ENCODE results near the gene ACMSD.
A peak's percentile ranks its signal among the peaks of the same experiment; 100 is the strongest.

ACMSD gene

GRCh38 chr2:134917360-134917865 lies 79.0 kb downstream of the ACMSD start:
- Histone ChIP-seq H2AFZ (ENCODE audit: low read length) (peak overlapping the region; percentile 73), H3K36me3 (replicated peaks; ENCODE audit: insufficient read depth, low read length) (no peaks in the 10 kb centered on the region), H3K27me3 (replicated peaks; ENCODE audit: insufficient read depth, low read length) (no peaks in the 10 kb centered on the region), H3K4me1 (ENCODE audit: low read length) (peaks cover 16% of the 10 kb centered on the region), H4K20me1 (ENCODE audit: insufficient read depth, low read length) (peaks cover 16% of the 10 kb centered on the region), H3K4me3 (ENCODE audit: low read length) (peak overlapping the region; percentile 76), H3K4me2 (ENCODE audit: low read depth, low read length) (peak overlapping the region; percentile 59), H3F3A (ENCODE audit: insufficient read depth, low read length) (peaks cover 21% of the 10 kb centered on the region), H3K79me2 (ENCODE audit: low read length) (peaks cover 46% of the 10 kb centered on the region), H3K27ac (ENCODE audit: low read length) (peak overlapping the region; percentile 82), H3K9me2 (replicated peaks; ENCODE audit: insufficient read depth, low read length) (no peaks in the 10 kb centered on the region), H3K9ac (ENCODE audit: low read length) (peak overlapping the region; percentile 68), H3K9me3 (replicated peaks; ENCODE audit: insufficient read depth, low read length) (no peaks in the 10 kb centered on the region)
- TF ChIP-seq, protein P1, sequence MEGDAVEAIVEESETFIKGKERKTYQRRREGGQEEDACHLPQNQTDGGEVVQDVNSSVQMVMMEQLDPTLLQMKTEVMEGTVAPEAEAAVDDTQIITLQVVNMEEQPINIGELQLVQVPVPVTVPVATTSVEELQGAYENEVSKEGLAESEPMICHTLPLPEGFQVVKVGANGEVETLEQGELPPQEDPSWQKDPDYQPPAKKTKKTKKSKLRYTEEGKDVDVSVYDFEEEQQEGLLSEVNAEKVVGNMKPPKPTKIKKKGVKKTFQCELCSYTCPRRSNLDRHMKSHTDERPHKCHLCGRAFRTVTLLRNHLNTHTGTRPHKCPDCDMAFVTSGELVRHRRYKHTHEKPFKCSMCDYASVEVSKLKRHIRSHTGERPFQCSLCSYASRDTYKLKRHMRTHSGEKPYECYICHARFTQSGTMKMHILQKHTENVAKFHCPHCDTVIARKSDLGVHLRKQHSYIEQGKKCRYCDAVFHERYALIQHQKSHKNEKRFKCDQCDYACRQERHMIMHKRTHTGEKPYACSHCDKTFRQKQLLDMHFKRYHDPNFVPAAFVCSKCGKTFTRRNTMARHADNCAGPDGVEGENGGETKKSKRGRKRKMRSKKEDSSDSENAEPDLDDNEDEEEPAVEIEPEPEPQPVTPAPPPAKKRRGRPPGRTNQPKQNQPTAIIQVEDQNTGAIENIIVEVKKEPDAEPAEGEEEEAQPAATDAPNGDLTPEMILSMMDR (IDR thresholded peaks at IDR 0.05; ENCODE audit: low read length), result no peak
- TF ChIP-seq EZH2 (optimal IDR thresholded peaks at IDR 0.05; ENCODE audit: low read depth, low read length), result no peak
- TF ChIP-seq EZH2phosphoT487 (IDR thresholded peaks at IDR 0.05; ENCODE audit: low read length), result no peak
- no peak for DNase-seq

DNA sequence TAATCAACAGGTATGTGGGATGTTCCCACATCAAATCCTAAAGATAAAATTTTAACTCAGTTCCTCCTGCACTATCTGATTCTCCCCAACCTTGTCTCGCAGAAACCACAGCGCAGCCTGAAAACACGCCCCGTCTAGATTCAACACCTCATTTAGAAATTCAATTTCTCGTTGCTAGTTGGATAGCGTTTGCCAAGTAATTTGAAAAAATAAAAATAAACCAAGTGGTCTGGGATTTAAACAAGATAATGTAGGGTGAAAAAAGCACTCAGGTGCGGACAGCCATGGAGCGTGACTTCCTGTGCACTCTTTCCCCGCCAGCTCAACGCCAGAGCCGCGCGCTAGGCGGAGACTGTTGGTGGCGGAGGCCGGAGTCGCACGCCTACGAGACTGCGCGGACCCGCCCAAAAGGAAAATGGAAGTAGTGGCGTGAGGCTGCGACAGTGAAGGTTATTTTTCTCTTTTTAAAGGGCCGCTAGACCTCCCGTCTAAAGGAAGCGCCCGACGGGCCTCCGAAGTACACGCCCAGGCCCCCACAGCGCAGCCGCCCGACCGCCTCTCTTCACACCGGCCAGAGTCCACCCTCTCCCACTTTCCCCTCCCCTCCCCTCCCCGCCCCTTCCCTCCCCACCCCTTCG lies 79.6 kb downstream of the ACMSD start:
- no peak for TF ChIP-seq EZH2 (optimal IDR thresholded peaks at IDR 0.05; ENCODE audit: low read depth, low read length)
- TF ChIP-seq, protein P1 (IDR thresholded peaks at IDR 0.05; ENCODE audit: low read length), result peak; percentile 4; the same call in 1 of the 2 replicates
- TF ChIP-seq EZH2phosphoT487 (IDR thresholded peaks at IDR 0.05; ENCODE audit: low read length), result no peak
- DNase-seq, result no peak

DNA sequence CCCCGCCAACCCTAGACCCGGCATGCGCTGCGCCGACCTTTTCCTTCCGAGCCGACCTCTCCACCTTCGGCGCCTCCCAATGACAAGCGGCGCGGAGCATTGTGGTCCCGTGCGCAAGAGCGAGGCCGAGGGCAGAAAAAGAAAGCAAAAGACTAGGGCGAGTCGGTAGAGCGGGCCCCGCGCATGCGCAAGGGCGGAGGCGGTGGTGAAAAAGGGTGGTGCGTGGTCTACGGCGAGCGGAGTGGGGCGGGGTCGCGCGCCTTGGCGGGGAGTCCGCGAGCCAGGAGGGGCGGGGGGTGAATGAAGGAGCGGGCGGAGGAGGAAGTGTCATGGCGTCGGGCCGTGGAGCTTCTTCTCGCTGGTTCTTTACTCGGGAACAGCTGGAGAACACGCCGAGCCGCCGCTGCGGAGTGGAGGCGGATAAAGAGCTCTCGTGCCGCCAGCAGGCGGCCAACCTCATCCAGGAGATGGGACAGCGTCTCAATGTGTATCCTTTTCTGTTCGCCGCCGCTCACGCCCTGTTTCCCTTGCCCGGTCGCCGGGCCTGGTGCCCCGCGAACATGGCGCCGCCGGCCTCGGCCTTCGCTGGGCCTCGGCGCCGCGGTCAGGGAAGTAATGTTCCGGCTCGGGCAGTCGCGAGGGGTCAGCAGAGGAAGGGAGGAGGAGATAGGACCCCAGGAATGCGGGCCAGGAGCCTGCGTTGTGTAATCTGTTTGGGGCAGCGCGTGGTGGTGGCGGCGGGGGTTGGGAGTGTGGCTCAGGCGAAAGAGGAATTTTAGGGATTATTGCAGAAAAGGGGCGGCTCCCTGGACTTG lies 80.3 kb downstream of the ACMSD start, which contains the start of gene CCNT2:
CCNT2 (plus strand) TSS at position 297 of the 815 bp plus-strand sequence; CDS start at position 330, 33 bp downstream.
- H4K20me1 ChIP-seq (ENCODE audit: insufficient read depth, low read length), result peaks cover 23% of the 10 kb centered on the region
- TF ChIP-seq EZH2phosphoT487 (IDR thresholded peaks at IDR 0.05; ENCODE audit: low read length) (no peak), EZH2 (optimal IDR thresholded peaks at IDR 0.05; ENCODE audit: low read depth, low read length) (no peak)
- TF ChIP-seq, protein P1 (IDR thresholded peaks at IDR 0.05; ENCODE audit: low read length), result no peak
- H3K4me3 ChIP-seq (ENCODE audit: low read length), result peak within 1 kb of the TSS; percentile 98
- H2AFZ ChIP-seq (ENCODE audit: low read length), result peak within 1 kb of the TSS; percentile 79
- H3K9me3 ChIP-seq (replicated peaks; ENCODE audit: insufficient read depth, low read length), result no peaks in the 10 kb centered on the region
- no peaks in the 10 kb centered on the region; the same call in 1 of the 2 replicates for H3K36me3 ChIP-seq (replicated peaks; ENCODE audit: insufficient read depth, low read length)
- H3K27ac ChIP-seq (ENCODE audit: low read length), result peak within 1 kb of the TSS; percentile 95
- H3F3A ChIP-seq (ENCODE audit: insufficient read depth, low read length), result peaks cover 21% of the 10 kb centered on the region
- H3K4me1 ChIP-seq (ENCODE audit: low read length), result peaks cover 16% of the 10 kb centered on the region
- no peaks in the 10 kb centered on the region for H3K27me3 ChIP-seq (replicated peaks; ENCODE audit: insufficient read depth, low read length)
- peak; percentile 99 for DNase-seq
- H3K9me2 ChIP-seq (replicated peaks; ENCODE audit: insufficient read depth, low read length), result no peaks in the 10 kb centered on the region
- H3K4me2 ChIP-seq (ENCODE audit: low read depth, low read length), result peak within 1 kb of the TSS; percentile 59
- H3K9ac ChIP-seq (ENCODE audit: low read length), result peak within 1 kb of the TSS; percentile 98
- H3K79me2 ChIP-seq (ENCODE audit: low read length), result peaks cover 58% of the 10 kb centered on the region

More for the DNA sequence above, 79.6 kb downstream of the ACMSD start:
- Histone ChIP-seq H4K20me1 (ENCODE audit: insufficient read depth, low read length) (peaks cover 18% of the 10 kb centered on the region), H3K79me2 (ENCODE audit: low read length) (peaks cover 52% of the 10 kb centered on the region), H3K27me3 (replicated peaks; ENCODE audit: insufficient read depth, low read length) (no peaks in the 10 kb centered on the region), H3F3A (ENCODE audit: insufficient read depth, low read length) (peaks cover 21% of the 10 kb centered on the region), H3K4me3 (ENCODE audit: low read length) (peak overlapping the region; percentile 76), H3K9me2 (replicated peaks; ENCODE audit: insufficient read depth, low read length) (no peaks in the 10 kb centered on the region), H2AFZ (ENCODE audit: low read length) (peak overlapping the region; percentile 73), H3K9me3 (replicated peaks; ENCODE audit: insufficient read depth, low read length) (no peaks in the 10 kb centered on the region), H3K4me1 (ENCODE audit: low read length) (peaks cover 16% of the 10 kb centered on the region), H3K4me2 (ENCODE audit: low read depth, low read length) (peak overlapping the region; percentile 59), H3K9ac (ENCODE audit: low read length) (peak overlapping the region; percentile 68), H3K36me3 (replicated peaks; ENCODE audit: insufficient read depth, low read length) (no peaks in the 10 kb centered on the region; the same call in 1 of the 2 replicates), H3K27ac (ENCODE audit: low read length) (peak overlapping the region; percentile 82)
